T1000 (cell line): ENCODE measurements around the gene MYBPC2.

ENCODE experiments used
- DNase-seq: peaks from one replicate; lab custom pipeline; 2025; ENCODE audit warnings: mixed read lengths; lab: John Stamatoyannopoulos, UW

Gene MYBPC2

GRCh38 chr19:50410109-50410508 is 22.6 kb upstream of the MYBPC2 start:
- no peak for DNase-seq

- no peak for DNase-seq
These were observed 20.3 kb upstream of the MYBPC2 start for GRCh38 chr19:50412419-50412818.

GRCh38 chr19:50413096-50413495 is 19.6 kb upstream of the MYBPC2 start:
- DNase-seq: no peak

GRCh38 chr19:50413531-50413930 is 19.2 kb upstream of the MYBPC2 start:
- no peak for DNase-seq

GRCh38 chr19:50414864-50415660 is 17.6 kb upstream of the MYBPC2 start:
- DNase-seq: no peak

DNA sequence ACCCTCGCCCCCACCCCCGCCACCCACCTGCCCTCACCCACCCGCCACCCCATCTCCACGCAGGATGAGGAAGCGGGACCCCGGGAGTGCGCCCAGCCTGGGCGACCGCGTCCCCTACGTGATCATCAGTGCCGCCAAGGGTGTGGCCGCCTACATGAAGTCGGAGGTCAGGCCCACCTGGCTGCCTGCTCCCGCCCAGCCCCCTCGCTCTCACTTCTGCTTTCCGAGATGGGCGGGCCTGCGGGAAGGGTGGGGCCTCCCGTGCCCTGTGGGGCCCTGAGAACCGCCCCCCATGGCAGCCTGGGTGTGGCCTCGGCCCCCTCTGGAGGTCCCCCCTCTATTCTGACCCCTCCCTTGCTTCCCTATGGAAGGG is 17.0 kb upstream of the MYBPC2 start:
- DNase-seq: no peak

DNA sequence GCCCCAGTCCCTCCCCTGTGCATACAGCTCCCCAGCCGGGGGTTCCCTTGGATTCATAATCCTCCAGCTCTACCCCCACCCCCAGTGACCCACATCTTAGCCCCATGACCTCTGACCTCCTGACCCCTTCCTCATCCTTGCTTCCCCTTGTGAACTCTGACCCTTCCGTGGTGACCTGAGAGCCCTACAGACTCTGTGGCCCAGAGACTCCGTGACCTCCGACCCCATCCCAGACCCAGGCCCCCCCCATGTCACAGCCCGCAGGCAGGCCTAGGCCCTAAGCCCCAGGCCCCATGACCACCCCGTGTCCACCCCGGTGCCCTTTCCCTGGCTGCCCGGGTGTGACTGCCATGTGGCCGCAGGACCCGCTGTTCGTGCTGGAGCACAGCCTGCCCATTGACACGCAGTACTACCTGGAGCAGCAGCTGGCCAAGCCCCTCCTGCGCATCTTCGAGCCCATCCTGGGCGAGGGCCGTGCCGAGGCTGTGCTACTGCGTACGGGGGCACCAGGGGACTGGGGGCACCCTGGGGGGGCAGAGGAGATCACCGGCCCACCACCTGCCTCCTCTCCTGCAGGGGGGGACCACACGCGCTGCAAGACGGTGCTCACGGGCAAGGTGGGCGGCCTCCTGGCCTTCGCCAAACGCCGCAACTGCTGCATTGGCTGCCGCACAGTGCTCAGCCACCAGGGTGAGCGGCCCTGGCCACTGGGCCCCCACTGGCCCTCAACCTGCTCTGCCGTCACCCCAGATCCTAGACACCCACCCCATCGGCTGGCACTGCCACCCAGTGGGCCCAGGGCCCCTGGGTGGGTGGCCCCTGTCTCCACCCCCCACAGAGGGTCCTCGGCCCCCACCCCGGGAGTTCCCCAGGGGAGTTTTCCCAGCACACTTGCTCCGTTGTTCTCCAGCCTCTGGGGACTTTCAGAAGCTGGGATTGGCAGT is 16.4 kb upstream of the MYBPC2 start:
- DNase-seq: no peak

- DNase-seq: no peak
These were observed 15.3 kb upstream of the MYBPC2 start for GRCh38 chr19:50417111-50418081.

- DNase-seq: no peak
These were observed 14.3 kb upstream of the MYBPC2 start, which contains the start of gene SPIB for GRCh38 chr19:50418176-50419021. Gene SPIB, plus strand, starts transcription at chr19:50418938. Its CDS starts 25 bp downstream, at chr19:50418963.

- DNase-seq: no peak
These were observed 13.6 kb upstream of the MYBPC2 start for GRCh38 chr19:50419022-50419579.

- DNase-seq: no peak
These were observed 13.1 kb upstream of the MYBPC2 start for GRCh38 chr19:50419580-50420035.

GRCh38 chr19:50420127-50420526 is 12.6 kb upstream of the MYBPC2 start:
- DNase-seq: no peak

DNA sequence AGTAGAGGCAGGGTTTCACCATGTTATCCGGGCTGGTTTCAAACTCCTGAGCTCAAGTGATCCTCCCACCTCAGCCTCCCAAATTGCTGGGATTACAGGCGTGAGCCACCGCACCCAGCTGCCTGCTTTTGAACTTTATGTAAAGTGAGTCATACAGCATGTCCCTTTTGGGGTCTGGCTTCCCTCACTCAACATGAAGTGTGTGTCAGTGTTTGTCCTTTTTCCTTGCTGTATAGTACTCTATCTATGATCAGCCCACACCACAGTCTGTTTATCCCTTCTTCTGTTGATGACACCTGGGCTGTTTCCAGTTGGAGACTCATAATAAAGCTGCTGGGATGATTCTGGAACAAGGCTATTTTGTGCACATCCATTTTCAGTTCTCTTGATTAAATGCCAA is 11.9 kb upstream of the MYBPC2 start:
- no peak for DNase-seq

- no peak for DNase-seq
These were observed 10.1 kb upstream of the MYBPC2 start for GRCh38 chr19:50422397-50423278.

- DNase-seq: no peak
These were observed 9.2 kb upstream of the MYBPC2 start for GRCh38 chr19:50423279-50424113.

GRCh38 chr19:50425581-50425980 is 7.1 kb upstream of the MYBPC2 start:
- no peak for DNase-seq

DNA sequence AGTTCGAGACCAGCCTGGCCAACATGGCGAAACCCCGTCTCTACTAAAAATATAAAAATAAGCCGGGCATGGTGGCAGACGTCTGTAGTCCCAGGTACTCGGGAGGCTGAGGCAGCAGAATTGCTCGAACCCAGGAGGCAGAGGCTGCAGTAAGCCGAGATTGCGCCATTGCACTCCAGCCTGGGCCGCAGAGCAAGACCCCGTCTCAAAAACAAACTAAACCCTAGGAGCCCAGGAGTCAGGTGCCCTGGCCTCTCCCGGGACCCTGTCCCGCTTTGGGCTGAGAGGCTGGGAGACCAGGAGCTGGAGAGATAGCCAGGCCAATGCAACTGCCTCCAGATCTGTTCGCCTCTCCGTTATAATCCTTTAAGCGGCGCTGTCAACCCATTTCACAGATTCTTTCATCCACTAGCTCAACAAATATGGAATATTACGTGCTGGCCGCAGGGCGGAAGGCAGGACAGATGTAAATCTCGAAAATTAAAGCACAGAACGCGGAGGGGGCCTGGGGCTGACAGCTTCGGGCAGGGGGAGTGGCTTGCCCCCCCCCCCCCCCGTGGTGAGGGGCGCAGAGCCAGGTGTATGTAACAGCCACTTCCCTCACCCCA is 5.3 kb upstream of the MYBPC2 start:
- DNase-seq: no peak

GRCh38 chr19:50427997-50428425 is 4.7 kb upstream of the MYBPC2 start:
- no peak for DNase-seq
